ENCODE measurements around the gene KRT4. TPM values are rescaled to one million over a fixed set of nuclear protein-coding genes. Genes with fewer than 3 reads are reported as not detected.

KRT4 gene
- total RNA-seq, 1 donor from 2014 or later, result not detected

DNA sequence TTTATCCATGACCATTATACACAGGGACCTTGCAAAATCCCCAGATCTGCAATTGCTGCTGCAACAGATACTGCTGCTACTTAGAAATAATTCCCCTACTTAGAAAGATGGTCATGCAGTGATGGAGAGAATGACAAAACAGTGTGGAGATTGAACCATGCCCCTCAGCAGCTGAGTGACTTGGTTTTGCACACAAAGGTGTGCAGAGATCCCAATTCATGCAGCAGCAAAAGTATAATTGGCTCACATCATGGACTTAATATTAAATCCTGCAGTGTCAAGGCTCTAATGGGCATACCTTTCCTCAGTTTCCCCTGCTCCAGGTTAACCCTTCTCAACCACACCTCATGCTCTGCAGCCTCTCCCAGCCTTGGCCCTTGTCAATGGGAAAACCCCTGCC is 37.9 kb upstream of the KRT4 start:
- no peak for DNase-seq (ENCODE audit: low read depth)
- H3K4me3 ChIP-seq (ENCODE audit: low read depth, low read length), result no peak overlapping the region
- TF ChIP-seq, protein P1, sequence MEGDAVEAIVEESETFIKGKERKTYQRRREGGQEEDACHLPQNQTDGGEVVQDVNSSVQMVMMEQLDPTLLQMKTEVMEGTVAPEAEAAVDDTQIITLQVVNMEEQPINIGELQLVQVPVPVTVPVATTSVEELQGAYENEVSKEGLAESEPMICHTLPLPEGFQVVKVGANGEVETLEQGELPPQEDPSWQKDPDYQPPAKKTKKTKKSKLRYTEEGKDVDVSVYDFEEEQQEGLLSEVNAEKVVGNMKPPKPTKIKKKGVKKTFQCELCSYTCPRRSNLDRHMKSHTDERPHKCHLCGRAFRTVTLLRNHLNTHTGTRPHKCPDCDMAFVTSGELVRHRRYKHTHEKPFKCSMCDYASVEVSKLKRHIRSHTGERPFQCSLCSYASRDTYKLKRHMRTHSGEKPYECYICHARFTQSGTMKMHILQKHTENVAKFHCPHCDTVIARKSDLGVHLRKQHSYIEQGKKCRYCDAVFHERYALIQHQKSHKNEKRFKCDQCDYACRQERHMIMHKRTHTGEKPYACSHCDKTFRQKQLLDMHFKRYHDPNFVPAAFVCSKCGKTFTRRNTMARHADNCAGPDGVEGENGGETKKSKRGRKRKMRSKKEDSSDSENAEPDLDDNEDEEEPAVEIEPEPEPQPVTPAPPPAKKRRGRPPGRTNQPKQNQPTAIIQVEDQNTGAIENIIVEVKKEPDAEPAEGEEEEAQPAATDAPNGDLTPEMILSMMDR (conservative IDR thresholded peaks at IDR 0.05; ENCODE audit: low read depth, low read length), result no peak

DNA sequence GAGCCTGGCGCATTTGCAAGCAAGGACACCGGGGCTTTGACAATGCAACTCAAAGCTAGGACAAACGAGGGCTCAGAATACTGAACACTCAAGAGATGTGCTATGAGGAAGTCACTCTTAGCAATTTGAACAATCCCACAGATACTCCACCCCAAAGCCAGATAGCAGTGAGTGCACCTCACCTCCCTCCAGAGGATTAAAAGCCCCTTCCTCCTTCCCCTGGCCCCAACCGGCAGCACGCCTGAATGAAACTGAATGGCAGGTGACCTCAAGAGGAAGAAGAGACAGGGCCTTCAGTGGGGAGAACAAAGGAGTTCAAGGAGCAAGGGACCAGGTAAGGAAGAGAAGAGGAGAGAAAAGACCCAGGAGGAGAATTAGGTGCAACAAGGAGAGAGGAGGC is 36.8 kb upstream of the KRT4 start:
- no peak overlapping the region for H3K4me3 ChIP-seq (ENCODE audit: low read depth, low read length)
- TF ChIP-seq, protein P1 (conservative IDR thresholded peaks at IDR 0.05; ENCODE audit: low read depth, low read length), result no peak
- DNase-seq (ENCODE audit: low read depth), result no peak

DNA sequence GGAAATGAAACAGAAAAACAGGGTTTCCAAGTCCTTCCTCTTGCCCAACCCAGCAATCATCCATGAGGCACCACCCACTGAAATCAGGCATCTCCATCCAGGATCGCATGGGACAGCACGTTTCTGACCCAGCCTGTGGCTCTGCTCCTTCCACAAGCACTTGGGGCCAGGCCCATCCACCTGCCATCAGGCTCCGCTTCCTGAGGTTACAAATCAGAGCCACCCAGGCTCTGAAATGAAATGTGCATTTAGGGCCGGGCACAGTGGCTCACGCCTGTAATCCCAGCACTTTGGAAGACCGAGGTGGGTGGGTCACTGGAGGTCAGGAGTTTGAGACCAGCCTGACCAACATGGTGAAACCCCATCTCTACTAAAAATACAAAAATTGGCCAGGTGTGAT is 35.6 kb upstream of the KRT4 start:
- no peak for DNase-seq (ENCODE audit: low read depth)
- TF ChIP-seq, protein P1 (conservative IDR thresholded peaks at IDR 0.05; ENCODE audit: low read depth, low read length), result no peak
- no peak overlapping the region for H3K4me3 ChIP-seq (ENCODE audit: low read depth, low read length)

DNA sequence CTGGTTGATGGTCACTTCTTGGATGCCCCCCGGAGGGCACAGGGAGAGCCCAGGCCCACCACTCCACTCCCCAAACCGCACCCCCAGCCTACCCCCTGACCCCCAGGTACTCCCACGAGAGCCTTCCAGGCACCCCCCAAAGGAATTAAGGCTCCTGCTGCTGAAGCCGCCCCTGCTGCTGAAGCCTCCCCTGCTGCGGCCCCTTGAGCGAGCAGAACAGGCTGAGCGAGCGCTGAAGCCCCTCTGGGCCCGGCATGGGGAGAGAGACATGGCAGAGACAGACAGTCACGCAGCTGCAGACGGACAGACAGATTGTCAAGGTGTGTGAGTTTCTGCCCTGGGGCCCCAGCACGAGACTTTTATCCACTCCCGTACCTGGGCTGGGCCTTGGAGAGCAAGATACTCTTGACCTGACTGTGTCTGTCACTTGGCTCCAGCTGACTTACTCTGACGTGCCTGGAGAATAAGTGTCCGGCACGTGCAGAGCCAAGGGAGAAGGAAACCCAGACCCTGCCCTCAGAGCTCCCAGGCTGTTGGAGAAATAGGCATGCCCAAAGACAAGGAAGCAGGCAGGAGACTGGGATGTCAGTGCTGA is 34.8 kb upstream of the KRT4 start, which contains the start of gene KRT78:
KRT78 (minus strand) TSS at position 334 of the 595 bp plus-strand sequence; CDS start at position 270, 64 bp downstream.
- TF ChIP-seq, protein P1 (conservative IDR thresholded peaks at IDR 0.05; ENCODE audit: low read depth, low read length), result no peak
- no peak within 1 kb of the TSS for H3K4me3 ChIP-seq (ENCODE audit: low read depth, low read length)
- no peak for DNase-seq (ENCODE audit: low read depth)

DNA sequence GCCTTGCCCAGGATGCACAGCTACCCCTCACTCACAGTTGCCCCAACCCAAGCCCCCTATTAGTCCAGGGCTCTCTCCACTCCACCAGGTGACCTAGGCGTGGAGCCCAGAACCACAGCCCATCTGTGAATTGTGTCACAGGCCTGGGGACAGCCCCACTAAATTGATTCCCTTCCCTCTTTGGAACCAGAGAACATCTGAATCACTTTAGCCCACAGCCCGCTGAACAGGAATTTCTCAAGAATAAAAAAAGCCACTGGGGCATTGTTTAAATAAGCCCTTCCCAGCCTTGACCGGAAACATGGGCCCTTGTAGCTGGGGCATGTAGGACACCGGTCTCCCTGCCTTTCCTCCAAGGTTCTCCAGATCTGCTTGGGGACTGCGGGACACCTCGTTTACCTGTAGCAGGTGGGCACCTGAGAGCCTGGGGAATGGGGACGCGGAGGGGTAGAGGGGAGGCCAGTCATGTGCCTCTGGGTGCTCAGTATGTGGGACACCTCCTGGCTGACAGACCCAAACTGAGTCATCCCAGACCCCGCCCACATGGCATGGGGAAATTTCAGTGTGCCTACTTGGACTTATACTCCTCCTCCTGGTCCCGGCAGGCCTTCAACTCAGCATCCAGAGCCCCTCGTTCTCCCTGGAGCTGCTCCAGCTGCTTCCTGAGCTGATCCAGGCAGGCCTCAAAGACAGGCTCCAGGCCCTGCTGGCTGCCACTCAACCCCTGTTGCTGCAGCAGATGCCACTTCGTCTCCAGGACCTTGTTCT is 33.6 kb upstream of the KRT4 start:
- no peak for DNase-seq (ENCODE audit: low read depth)
- TF ChIP-seq, protein P1 (conservative IDR thresholded peaks at IDR 0.05; ENCODE audit: low read depth, low read length), result no peak
- no peak overlapping the region for H3K4me3 ChIP-seq (ENCODE audit: low read depth, low read length)

DNA sequence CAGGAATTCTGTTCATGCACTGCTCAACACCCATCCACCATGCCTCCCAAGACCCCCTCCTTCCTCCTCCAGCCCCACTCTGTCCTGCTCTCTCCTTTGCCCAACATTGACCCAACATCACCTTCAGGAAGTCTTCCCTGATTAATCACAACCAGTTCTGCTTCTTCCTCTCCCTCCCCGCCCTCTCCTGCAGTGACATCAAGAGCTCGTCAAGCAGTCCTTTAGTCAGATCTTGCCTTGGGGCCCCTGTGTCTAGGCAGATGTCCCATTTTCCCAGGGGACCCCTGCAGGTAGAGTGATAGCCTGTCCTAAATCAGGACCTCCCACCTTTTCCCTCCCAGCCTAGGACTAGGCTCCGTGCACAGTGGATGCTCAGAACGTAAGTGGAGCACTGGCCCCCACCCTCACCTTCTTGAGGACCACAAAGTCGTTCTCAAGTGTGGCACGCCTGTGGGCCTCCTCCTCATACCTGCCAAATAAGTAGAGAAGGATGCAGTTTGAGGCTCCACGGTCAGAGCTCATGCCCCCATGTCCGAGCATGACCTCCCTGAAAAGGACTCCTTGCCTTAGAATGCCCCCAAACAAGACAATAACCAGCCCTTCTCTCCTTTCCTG is 32.5 kb upstream of the KRT4 start:
- no peak for DNase-seq (ENCODE audit: low read depth)
- TF ChIP-seq, protein P1 (conservative IDR thresholded peaks at IDR 0.05; ENCODE audit: low read depth, low read length), result no peak
- H3K4me3 ChIP-seq (ENCODE audit: low read depth, low read length), result no peak overlapping the region
